ENCODE results near the gene NDUFA12.

NDUFA12 gene

DNA sequence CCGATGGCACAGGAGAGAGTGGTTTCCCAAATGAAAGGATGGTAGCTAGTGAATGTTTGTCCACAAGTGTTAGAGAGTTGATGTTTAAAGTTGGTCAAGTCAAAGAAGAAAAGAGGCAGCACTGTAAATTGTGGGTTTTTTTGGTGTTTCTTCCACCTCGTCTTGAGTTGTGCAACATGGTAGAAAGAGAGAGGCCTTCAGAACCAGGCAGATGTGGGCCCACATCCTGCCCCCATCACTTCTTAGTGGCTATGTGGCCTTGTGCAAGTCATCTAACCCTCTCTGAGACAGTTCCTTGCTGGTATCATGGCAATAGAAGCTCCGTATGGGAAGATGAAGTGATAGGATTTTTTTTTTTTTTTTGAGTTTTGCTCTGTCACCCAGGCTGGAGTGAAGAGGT is 60.8 kb downstream of the NDUFA12 start:
- in situ Hi-C loops (cut with MboI; ENCODE audit: low sequenced_read_pairs): no loop called here

GRCh38 chr12:94941440-94941862 is 62.0 kb downstream of the NDUFA12 start:
- in situ Hi-C loops (cut with MboI; ENCODE audit: low sequenced_read_pairs): no loop called here

GRCh38 chr12:94940771-94941170 is 62.7 kb downstream of the NDUFA12 start:
- in situ Hi-C loops (cut with MboI; ENCODE audit: low sequenced_read_pairs): no loop called here

DNA sequence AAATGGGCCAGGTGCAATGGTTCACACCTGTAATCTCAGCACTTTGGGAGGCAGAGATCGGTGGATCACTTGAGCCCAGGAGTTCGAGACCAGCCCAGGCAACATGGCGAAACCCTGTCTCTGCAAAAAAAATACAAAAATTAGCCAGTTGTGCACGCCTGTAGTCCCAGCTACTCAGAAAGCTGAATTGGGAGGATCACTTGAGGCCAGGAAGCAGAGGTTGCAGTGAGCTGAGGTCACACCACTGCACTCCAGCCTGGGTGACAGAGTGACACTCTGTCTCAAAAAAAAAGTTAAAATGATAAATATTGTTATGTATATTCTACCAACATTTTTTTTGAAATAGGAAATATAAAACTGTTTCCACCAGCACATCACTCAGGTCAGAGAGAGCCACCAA is 64.9 kb downstream of the NDUFA12 start:
- in situ Hi-C loops (cut with MboI; ENCODE audit: low sequenced_read_pairs): no loop called here

- in situ Hi-C loops (cut with MboI; ENCODE audit: low sequenced_read_pairs): no loop called here
Observed at GRCh38 chr12:94930772-94931171, 72.7 kb downstream of the NDUFA12 start.

GRCh38 chr12:94930216-94930654 is 73.3 kb downstream of the NDUFA12 start:
- in situ Hi-C loops (cut with MboI; ENCODE audit: low sequenced_read_pairs): no loop called here

- in situ Hi-C loops (cut with MboI; ENCODE audit: low sequenced_read_pairs): no loop called here
Observed at GRCh38 chr12:94929780-94930179, 73.7 kb downstream of the NDUFA12 start.

DNA sequence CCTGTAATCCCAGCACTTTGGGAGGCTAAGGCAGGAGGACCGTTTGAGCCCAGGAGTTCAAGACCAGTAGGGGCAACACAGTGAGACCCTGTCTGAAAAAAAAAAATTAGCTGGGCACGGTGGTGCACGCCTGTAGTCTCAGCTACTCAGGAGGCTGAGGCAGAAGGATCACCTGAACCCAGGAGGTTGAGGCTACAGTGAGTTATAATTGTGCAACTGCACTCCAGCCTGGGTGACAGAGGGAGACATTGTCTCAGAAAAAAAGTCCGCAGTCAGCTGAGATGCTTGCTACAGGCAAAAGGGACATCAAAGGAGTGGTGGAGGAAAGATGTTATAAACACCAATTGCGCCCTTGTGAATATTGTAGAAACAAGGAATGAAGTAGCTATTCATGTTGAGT is 77.8 kb downstream of the NDUFA12 start:
- in situ Hi-C loops (cut with MboI; ENCODE audit: low sequenced_read_pairs): no loop called here

DNA sequence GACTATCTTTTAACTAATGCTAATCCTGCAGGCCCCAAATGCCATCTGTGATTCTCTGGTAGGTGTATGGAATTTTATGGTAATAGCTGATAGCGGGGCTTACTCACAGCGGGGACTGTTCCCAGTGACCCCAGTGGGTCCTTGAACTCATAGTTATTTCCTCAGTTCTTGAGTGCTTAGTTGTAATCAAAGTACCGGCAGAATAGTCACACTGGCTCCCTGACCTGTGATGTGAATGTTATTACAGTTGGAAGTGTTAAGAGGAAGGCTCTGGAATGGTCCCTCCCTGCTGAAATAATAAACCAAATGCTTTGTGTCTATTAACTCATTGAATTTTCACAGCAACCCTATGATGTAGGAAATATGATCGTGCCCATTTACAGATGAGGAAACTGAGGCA is 78.3 kb downstream of the NDUFA12 start:
- in situ Hi-C loops (cut with MboI; ENCODE audit: low sequenced_read_pairs): no loop called here

GRCh38 chr12:94922561-94922960 is 80.9 kb downstream of the NDUFA12 start:
- in situ Hi-C loops (cut with MboI; ENCODE audit: low sequenced_read_pairs): no loop called here
